HL-60 (cell line): ENCODE data around the gene HIF3A.

Experiments
- DNase-seq, 2 experiments: peaks; one replicate each; pipeline ENCODE4 v3.0.0-alpha.2; 2010 to 2020; ENCODE audit warnings: low read depth in 1 of 2, low spot score in 1 of 2
- H3K27ac ChIP-seq: fragments of 250-450 bp; sonication (Bioruptor Pico); replicated peaks from 2 replicates; pipeline ENCODE4 v1.5.1; 2020; ENCODE audit warnings: mild to moderate bottlenecking, moderate library complexity
- H3K27me3 ChIP-seq: fragments of 250-450 bp; sonication (Bioruptor Pico); 2 replicates; pipeline ENCODE4 v1.5.1; 2021; ENCODE audit warnings: mild to moderate bottlenecking, moderate library complexity; ENCODE audit not compliant: insufficient read depth, poor library complexity, severe bottlenecking
- H3K4me3 ChIP-seq: replicated peaks from 2 replicates; pipeline ENCODE4 v1.5.1; 2011; ENCODE audit warnings: mild to moderate bottlenecking, control low read depth, low read length; ENCODE audit not compliant: insufficient read depth
- CTCF ChIP-seq: IDR thresholded peaks from one replicate; pipeline ENCODE4 v1.5.1; 2011; ENCODE audit warnings: low read length, control low read depth, inconsistent platforms; ENCODE audit not compliant: insufficient read depth
- GABPA ChIP-seq: IDR thresholded peaks from 2 replicates; pipeline ENCODE4 v1.6.1; 2012; ENCODE audit warnings: low read depth
- POLR2AphosphoS5 ChIP-seq: IDR thresholded peaks from 2 replicates; pipeline ENCODE4 v1.6.1; 2012; ENCODE audit warnings: low read depth
- REST ChIP-seq: IDR thresholded peaks from 2 replicates; pipeline ENCODE4 v1.6.1; 2012; ENCODE audit warnings: low read depth; ENCODE audit not compliant: insufficient replicate concordance
- SPI1 ChIP-seq: IDR thresholded peaks from 2 replicates; pipeline ENCODE4 v1.6.1; 2012; ENCODE audit warnings: low read depth, mild to moderate bottlenecking, borderline replicate concordance

Gene HIF3A

GRCh38 chr19:46284635-46285034, 12.2 kb upstream of the HIF3A start:
- H3K4me3 ChIP-seq = no peak overlapping the region
- no peaks in the 10 kb centered on the region for H3K27me3 ChIP-seq
- TF ChIP-seq REST (no peak), GABPA (no peak), SPI1 (no peak), CTCF (no peak)
- DNase-seq = no peak
- no peak overlapping the region for H3K27ac ChIP-seq

DNA sequence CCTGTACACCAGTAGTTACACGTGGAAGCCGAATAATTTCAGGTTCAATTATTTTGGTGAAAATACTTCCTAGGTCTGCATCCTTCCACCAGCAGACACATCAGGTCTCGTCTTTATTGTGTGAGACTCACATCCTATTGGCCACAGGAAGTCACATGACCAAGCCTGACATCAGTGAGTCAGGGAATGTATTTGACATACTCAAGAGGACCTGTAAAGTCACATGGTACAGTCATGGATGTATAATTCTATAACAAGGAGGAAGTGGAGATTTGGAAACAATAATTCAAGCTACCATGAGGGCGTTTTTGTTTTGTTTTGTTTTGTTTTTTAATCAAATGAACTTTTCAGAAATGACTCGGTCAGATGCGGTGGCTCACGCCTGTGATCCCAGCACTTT, 9.3 kb upstream of the HIF3A start:
- Histone ChIP-seq H3K27me3 (no peaks in the 10 kb centered on the region), H3K4me3 (no peak overlapping the region), H3K27ac (no peak overlapping the region)
- peak in 1 of 2 experiments; percentile 17 for DNase-seq
- TF ChIP-seq SPI1 (no peak), POLR2AphosphoS5 (no peak), REST (no peak), CTCF (no peak), GABPA (no peak)

- Histone ChIP-seq H3K4me3 (no peak overlapping the region), H3K27ac (no peak overlapping the region), H3K27me3 (no peaks in the 10 kb centered on the region)
- DNase-seq = peak in 1 of 2 experiments; percentile 66
- no peak for TF ChIP-seq POLR2AphosphoS5
- no peak for TF ChIP-seq REST
- no peak for TF ChIP-seq CTCF
- TF ChIP-seq SPI1 = no peak
- no peak for TF ChIP-seq GABPA
Measured at GRCh38 chr19:46288896-46289588, 7.8 kb upstream of the HIF3A start.
